Endothelial cell of umbilical vein (primary cell): ENCODE measurements around the gene ARHGAP15.

ENCODE experiments used
- EZH2 ChIP-seq: IDR thresholded peaks from 2 replicates; pipeline ENCODE4 v1.6.1; 2012; ENCODE audit warnings: borderline replicate concordance, low read depth, mild to moderate bottlenecking, moderate library complexity, low read length, inconsistent platforms; ENCODE audit not compliant: severe bottlenecking
- FOS ChIP-seq: IDR thresholded peaks from 2 replicates; pipeline ENCODE4 v1.6.1; 2011; ENCODE audit warnings: mild to moderate bottlenecking, low read length, moderate library complexity, borderline replicate concordance; ENCODE audit not compliant: insufficient read depth
- GATA2 ChIP-seq: IDR thresholded peaks from 2 replicates; pipeline ENCODE4 v1.7.0; 2011; ENCODE audit warnings: low read depth, mild to moderate bottlenecking, moderate library complexity, mixed read lengths, low read length; ENCODE audit not compliant: insufficient read length, insufficient read depth
- JUN ChIP-seq: IDR thresholded peaks from 2 replicates; pipeline ENCODE4 v1.6.1; 2011; ENCODE audit warnings: borderline replicate concordance, low read depth; ENCODE audit not compliant: insufficient read length, insufficient read depth
- MAX ChIP-seq: IDR thresholded peaks from 2 replicates; pipeline ENCODE4 v1.6.1; 2011; ENCODE audit not compliant: insufficient read depth, insufficient read length
- MYC ChIP-seq: IDR thresholded peaks from one replicate; pipeline ENCODE4 v1.6.1; 2011; ENCODE audit warnings: mild to moderate bottlenecking, low read depth, low read length
- POLR2A ChIP-seq: IDR thresholded peaks from 2 replicates; pipeline ENCODE4 v1.6.1; 2012; ENCODE audit warnings: low read depth, mild to moderate bottlenecking, control low read depth, low read length
- POLR2AphosphoS5 ChIP-seq: IDR thresholded peaks from 2 replicates; pipeline ENCODE4 v1.6.1; 2012; ENCODE audit warnings: low read depth, mild to moderate bottlenecking, control low read depth, low read length, moderate library complexity; ENCODE audit not compliant: insufficient read depth
- TF ChIP-seq, protein P1 (sequence below), 2 donors: IDR thresholded peaks; 1 replicate in 1 of 2; 2 replicates in 1 of 2; pipeline ENCODE4 v1.5.1; 2011; ENCODE audit warnings: low read length in 2 of 2, mild to moderate bottlenecking in 2 of 2, moderate library complexity in 2 of 2, control low read depth in 1 of 2, inconsistent platforms in 1 of 2, low read depth in 1 of 2; ENCODE audit not compliant: insufficient read depth in 1 of 2; ENCODE audit errors: extremely low read depth in 1 of 2

DNA sequence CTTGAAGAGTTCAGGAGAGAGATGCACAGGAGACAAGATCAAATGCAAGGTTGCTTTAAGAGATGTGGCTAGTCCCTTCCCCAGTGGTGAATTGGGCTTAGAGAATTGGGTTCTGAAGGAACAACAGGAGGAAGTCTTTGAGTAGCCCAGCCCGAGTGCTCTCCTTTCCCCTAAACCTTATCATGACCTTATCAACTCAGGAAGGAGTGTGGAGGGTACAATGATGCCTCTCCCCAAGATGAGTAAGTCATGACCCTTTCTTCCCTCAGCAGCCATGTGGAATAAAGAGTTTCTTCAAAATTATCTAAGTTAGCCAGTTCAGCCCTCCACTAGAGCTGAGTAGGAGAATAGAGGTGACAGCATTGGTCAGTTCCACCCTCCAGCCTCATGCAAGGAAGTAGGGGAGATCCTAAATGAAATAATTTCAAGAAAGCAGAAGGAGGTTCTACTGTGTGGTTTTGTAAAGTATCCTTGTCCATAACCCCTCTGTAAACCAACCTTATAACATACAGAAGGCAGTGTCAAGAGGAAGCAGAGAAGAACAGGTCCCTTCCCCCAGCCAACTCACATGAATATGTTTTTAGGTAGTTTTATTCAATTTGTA, 88.4 kb downstream of the ARHGAP15 start:
- no peak for TF ChIP-seq POLR2A
- TF ChIP-seq EZH2: no peak
- TF ChIP-seq, protein P1, sequence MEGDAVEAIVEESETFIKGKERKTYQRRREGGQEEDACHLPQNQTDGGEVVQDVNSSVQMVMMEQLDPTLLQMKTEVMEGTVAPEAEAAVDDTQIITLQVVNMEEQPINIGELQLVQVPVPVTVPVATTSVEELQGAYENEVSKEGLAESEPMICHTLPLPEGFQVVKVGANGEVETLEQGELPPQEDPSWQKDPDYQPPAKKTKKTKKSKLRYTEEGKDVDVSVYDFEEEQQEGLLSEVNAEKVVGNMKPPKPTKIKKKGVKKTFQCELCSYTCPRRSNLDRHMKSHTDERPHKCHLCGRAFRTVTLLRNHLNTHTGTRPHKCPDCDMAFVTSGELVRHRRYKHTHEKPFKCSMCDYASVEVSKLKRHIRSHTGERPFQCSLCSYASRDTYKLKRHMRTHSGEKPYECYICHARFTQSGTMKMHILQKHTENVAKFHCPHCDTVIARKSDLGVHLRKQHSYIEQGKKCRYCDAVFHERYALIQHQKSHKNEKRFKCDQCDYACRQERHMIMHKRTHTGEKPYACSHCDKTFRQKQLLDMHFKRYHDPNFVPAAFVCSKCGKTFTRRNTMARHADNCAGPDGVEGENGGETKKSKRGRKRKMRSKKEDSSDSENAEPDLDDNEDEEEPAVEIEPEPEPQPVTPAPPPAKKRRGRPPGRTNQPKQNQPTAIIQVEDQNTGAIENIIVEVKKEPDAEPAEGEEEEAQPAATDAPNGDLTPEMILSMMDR (IDR thresholded peaks at IDR 0.05; ENCODE audit: extremely low read depth in 1 of 2, insufficient read depth in 1 of 2, low read depth in 1 of 2, low read length in 2 of 2): no peak
- TF ChIP-seq JUN: no peak
- TF ChIP-seq MAX: no peak
- no peak for TF ChIP-seq MYC
- TF ChIP-seq POLR2AphosphoS5: no peak
- no peak for TF ChIP-seq FOS
- no peak for TF ChIP-seq GATA2
